ENCODE data around the gene PHF5A.

DNA sequence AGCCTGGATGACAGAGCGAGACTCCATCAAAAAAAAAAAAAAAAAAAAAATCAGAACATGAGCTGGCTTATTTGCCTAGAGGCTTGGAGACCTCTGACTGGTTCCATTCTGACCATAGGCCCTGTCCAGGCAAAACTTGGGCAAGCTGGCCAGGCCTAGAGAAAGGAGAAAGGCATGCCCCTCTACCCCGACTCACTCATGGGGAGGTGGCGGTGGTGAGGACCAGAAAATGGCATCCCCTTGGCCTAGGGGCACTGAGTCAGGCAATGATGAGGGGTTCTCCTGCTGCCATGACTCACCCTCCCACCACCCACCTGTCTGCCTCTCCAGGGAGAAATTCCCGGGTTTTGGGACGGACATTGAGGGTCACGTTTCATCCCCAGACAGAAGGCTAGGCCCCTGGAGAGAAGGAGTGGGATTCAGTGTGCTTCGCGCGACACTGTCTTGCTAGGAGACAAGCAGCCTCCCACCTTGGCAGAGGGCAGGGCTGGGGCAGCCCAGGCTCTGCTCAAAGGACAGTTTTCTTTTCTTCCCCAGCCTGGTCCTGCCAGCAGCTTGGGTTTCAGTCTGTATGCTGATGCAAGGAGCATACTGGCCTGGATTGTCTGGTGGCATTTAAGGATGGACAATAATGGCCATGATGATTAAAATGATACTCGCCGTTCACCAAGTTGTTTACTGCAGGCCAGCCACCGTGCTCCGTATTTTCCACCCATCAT, 39.1 kb downstream of the PHF5A start:
- TF ChIP-seq, protein P1, sequence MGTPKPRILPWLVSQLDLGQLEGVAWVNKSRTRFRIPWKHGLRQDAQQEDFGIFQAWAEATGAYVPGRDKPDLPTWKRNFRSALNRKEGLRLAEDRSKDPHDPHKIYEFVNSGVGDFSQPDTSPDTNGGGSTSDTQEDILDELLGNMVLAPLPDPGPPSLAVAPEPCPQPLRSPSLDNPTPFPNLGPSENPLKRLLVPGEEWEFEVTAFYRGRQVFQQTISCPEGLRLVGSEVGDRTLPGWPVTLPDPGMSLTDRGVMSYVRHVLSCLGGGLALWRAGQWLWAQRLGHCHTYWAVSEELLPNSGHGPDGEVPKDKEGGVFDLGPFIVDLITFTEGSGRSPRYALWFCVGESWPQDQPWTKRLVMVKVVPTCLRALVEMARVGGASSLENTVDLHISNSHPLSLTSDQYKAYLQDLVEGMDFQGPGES (IDR thresholded peaks at IDR 0.05): no peak
- TF ChIP-seq RAD21 (IDR thresholded peaks at IDR 0.05; ENCODE audit: insufficient read depth, low read depth, low read length) (no peak), ZNF274 (IDR thresholded peaks at IDR 0.05; ENCODE audit: insufficient read depth, insufficient read length) (no peak), NBN (IDR thresholded peaks at IDR 0.05) (no peak), TCF7 (IDR thresholded peaks at IDR 0.05; ENCODE audit: borderline replicate concordance) (no peak), RELB (IDR thresholded peaks at IDR 0.05; ENCODE audit: low read depth) (no peak), EZH2 (IDR thresholded peaks at IDR 0.05; ENCODE audit: borderline replicate concordance, control insufficient read depth, low read depth, low read length) (no peak), RFX5 (IDR thresholded peaks at IDR 0.05; ENCODE audit: low read depth, low read length) (no peak), ETV6 (conservative IDR thresholded peaks at IDR 0.05 in 1 of 2, IDR thresholded peaks at IDR 0.05 in 1 of 2; ENCODE audit: borderline replicate concordance in 1 of 2, low read depth in 1 of 2) (no peak), REST (IDR thresholded peaks at IDR 0.05; ENCODE audit: low read depth, low read length) (no peak), TCF12 (IDR thresholded peaks at IDR 0.05; ENCODE audit: low read depth, low read length) (no peak)
- TF ChIP-seq, protein P2, sequence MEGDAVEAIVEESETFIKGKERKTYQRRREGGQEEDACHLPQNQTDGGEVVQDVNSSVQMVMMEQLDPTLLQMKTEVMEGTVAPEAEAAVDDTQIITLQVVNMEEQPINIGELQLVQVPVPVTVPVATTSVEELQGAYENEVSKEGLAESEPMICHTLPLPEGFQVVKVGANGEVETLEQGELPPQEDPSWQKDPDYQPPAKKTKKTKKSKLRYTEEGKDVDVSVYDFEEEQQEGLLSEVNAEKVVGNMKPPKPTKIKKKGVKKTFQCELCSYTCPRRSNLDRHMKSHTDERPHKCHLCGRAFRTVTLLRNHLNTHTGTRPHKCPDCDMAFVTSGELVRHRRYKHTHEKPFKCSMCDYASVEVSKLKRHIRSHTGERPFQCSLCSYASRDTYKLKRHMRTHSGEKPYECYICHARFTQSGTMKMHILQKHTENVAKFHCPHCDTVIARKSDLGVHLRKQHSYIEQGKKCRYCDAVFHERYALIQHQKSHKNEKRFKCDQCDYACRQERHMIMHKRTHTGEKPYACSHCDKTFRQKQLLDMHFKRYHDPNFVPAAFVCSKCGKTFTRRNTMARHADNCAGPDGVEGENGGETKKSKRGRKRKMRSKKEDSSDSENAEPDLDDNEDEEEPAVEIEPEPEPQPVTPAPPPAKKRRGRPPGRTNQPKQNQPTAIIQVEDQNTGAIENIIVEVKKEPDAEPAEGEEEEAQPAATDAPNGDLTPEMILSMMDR (IDR thresholded peaks at IDR 0.05 in 2 of 3, conservative IDR thresholded peaks at IDR 0.05 in 1 of 3; ENCODE audit: control insufficient read depth in 2 of 3, extremely low read depth in 1 of 3, insufficient read depth in 1 of 3, low read depth in 3 of 3, low read length in 3 of 3): no peak
